OCI-LY1 (cell line): ENCODE data around the gene LAYN.

Source experiments
- H2AFZ ChIP-seq: fragments of 200-600 bp; sonication (generic), shearing (Covaris generic); 2 replicates; pipeline ENCODE4 v1.6.0; 2014; ENCODE audit warnings: antibody characterized with exemption, mild to moderate bottlenecking, low read length
- H3F3A ChIP-seq: fragments of 200-600 bp; sonication (generic), shearing (Covaris generic); 2 replicates; pipeline ENCODE4 v1.6.0; 2014; ENCODE audit warnings: mild to moderate bottlenecking, antibody characterized with exemption, low read length, moderate library complexity; ENCODE audit not compliant: insufficient read depth
- H3K27ac ChIP-seq: fragments of 200-600 bp; sonication (generic); 2 replicates; pipeline ENCODE4 v1.5.1; 2014; ENCODE audit warnings: low read length, mixed run types, mild to moderate bottlenecking, low read depth; ENCODE audit not compliant: poor library complexity, severe bottlenecking
- H3K27me3 ChIP-seq: fragments of 200-600 bp; sonication (generic); 2 replicates; pipeline ENCODE4 v1.6.0; 2014; ENCODE audit warnings: antibody characterized with exemption, mild to moderate bottlenecking, low read length, moderate library complexity; ENCODE audit not compliant: insufficient read depth
- H3K36me3 ChIP-seq: fragments of 200-600 bp; sonication (generic); 2 replicates; pipeline ENCODE4 v1.6.1; 2014; ENCODE audit warnings: mild to moderate bottlenecking, antibody characterized with exemption, low read length, moderate library complexity, mixed read lengths; ENCODE audit not compliant: insufficient read depth
- H3K4me1 ChIP-seq: fragments of 200-600 bp; sonication (generic); 2 replicates; pipeline ENCODE4 v1.5.1; 2014; ENCODE audit warnings: mild to moderate bottlenecking, low read length, moderate library complexity; ENCODE audit not compliant: insufficient read depth, severe bottlenecking
- H3K4me2 ChIP-seq: fragments of 200-600 bp; sonication (generic), shearing (Covaris generic); 2 replicates; pipeline ENCODE4 v1.6.1; 2014; ENCODE audit warnings: low read length
- H3K4me3 ChIP-seq: fragments of 200-600 bp; sonication (generic); 2 replicates; pipeline ENCODE4 v1.5.1; 2014; ENCODE audit warnings: low read length, low read depth, mild to moderate bottlenecking, mixed read lengths; ENCODE audit not compliant: poor library complexity, severe bottlenecking
- H3K79me2 ChIP-seq: fragments of 200-600 bp; shearing (Covaris generic); 2 replicates; pipeline ENCODE4 v1.6.1; 2016; ENCODE audit warnings: mixed run types, low read length, mixed read lengths; ENCODE audit not compliant: insufficient read depth
- H3K9ac ChIP-seq: fragments of 200-600 bp; sonication (generic), shearing (Covaris generic); 2 replicates; pipeline ENCODE4 v1.6.1; 2014; ENCODE audit warnings: mild to moderate bottlenecking, low read length, mixed read lengths
- H3K9me2 ChIP-seq: fragments of 200-600 bp; sonication (generic), shearing (Covaris generic); 2 replicates; pipeline ENCODE4 v1.6.1; 2014; ENCODE audit warnings: low read depth, mild to moderate bottlenecking, low read length, mixed read lengths
- H3K9me3 ChIP-seq: fragments of 200-600 bp; shearing (Covaris generic); 2 replicates; pipeline ENCODE4 v1.6.1; 2014; ENCODE audit warnings: low read length, mixed read lengths
- H4K20me1 ChIP-seq: fragments of 200-600 bp; sonication (generic), shearing (Covaris generic); 2 replicates; pipeline ENCODE4 v1.6.0; 2016; ENCODE audit warnings: mild to moderate bottlenecking, low read length; ENCODE audit not compliant: insufficient read depth
- CTCF ChIP-seq: fragments of 200-600 bp; sonication (generic), shearing (Covaris generic); IDR thresholded peaks from 2 replicates; pipeline ENCODE4 v1.5.1; 2017; ENCODE audit warnings: mild to moderate bottlenecking, antibody characterized with exemption, low read length, moderate library complexity, mixed read lengths
- EZH2 ChIP-seq: fragments of 200-600 bp; sonication (generic), shearing (Covaris generic); IDR thresholded peaks from 2 replicates; pipeline ENCODE4 v1.8.0; 2017; ENCODE audit warnings: borderline replicate concordance, mixed run types, mild to moderate bottlenecking, antibody characterized with exemption, low read length, moderate library complexity, mixed read lengths

Gene LAYN

DNA sequence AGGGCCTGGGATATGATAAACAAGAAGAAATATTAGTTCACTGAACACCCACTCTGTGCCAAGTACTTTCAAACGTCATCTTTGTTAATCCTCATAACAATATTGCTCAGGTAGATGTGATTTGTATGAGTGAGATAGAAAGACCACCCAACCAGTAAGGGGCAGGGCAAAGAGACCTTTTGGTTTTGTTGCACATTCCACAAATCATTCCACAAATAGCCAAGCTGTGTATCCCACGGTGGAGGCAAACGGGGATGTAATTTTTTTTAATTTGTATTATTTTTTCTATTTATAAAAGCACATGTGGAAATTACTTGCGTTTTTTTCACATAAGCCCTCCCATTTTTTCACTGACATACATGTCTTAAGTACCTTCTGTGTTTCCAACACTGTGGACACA, 29.0 kb downstream of the LAYN start:
- Histone ChIP-seq H3K27me3 (no peaks in the 10 kb centered on the region), H3K9me2 (no peaks in the 10 kb centered on the region), H3K79me2 (no peaks in the 10 kb centered on the region), H2AFZ (no peak overlapping the region), H3K36me3 (no peaks in the 10 kb centered on the region), H3K4me1 (peaks cover 8% of the 10 kb centered on the region), H3K4me3 (no peak overlapping the region), H3F3A (no peaks in the 10 kb centered on the region), H3K4me2 (no peak overlapping the region), H4K20me1 (no peaks in the 10 kb centered on the region), H3K9ac (no peak overlapping the region), H3K27ac (no peak overlapping the region), H3K9me3 (no peaks in the 10 kb centered on the region)
- TF ChIP-seq CTCF (no peak), EZH2 (no peak)

- no peak overlapping the region for H3K4me3 ChIP-seq
- no peak overlapping the region for H3K9ac ChIP-seq
- H3K36me3 ChIP-seq, result no peaks in the 10 kb centered on the region
- H3K4me1 ChIP-seq, result peaks cover 20% of the 10 kb centered on the region
- no peaks in the 10 kb centered on the region for H3K27me3 ChIP-seq
- H3K9me2 ChIP-seq, result no peaks in the 10 kb centered on the region
- no peaks in the 10 kb centered on the region for H3K9me3 ChIP-seq
- H4K20me1 ChIP-seq, result no peaks in the 10 kb centered on the region
- H3K4me2 ChIP-seq, result no peak overlapping the region
- H3K27ac ChIP-seq, result no peak overlapping the region
- H3K79me2 ChIP-seq, result no peaks in the 10 kb centered on the region
- no peaks in the 10 kb centered on the region for H3F3A ChIP-seq
- no peak overlapping the region for H2AFZ ChIP-seq
- TF ChIP-seq CTCF, result no peak
- no peak for TF ChIP-seq EZH2
Observed at GRCh38 chr11:111570796-111571195, 30.3 kb downstream of the LAYN start.

GRCh38 chr11:111571829-111572501, 31.4 kb downstream of the LAYN start:
- TF ChIP-seq CTCF (no peak), EZH2 (no peak)
- Histone ChIP-seq H3K27me3 (no peaks in the 10 kb centered on the region), H3K9ac (no peak overlapping the region), H3K4me3 (no peak overlapping the region), H3K27ac (no peak overlapping the region), H3F3A (no peaks in the 10 kb centered on the region), H3K4me1 (peaks cover 20% of the 10 kb centered on the region), H3K36me3 (no peaks in the 10 kb centered on the region), H3K9me3 (no peaks in the 10 kb centered on the region), H2AFZ (no peak overlapping the region), H3K79me2 (no peaks in the 10 kb centered on the region), H3K9me2 (no peaks in the 10 kb centered on the region), H4K20me1 (no peaks in the 10 kb centered on the region), H3K4me2 (no peak overlapping the region)
